GM12891 (cell line): ENCODE results near the gene TNS1.

ENCODE experiments used
- DNase-seq: peaks from one replicate; pipeline ENCODE4 v3.0.0; 2011; ENCODE audit warnings: low spot score; ENCODE audit not compliant: insufficient read length
- FAIRE-seq: peaks from 2 replicates; lab custom pipeline; 2011; peaks lifted over from hg19 to GRCh38; lab: Jason Lieb, UNC
- PAX5 ChIP-seq: IDR thresholded peaks from 2 replicates; pipeline ENCODE4 v1.6.1; 2011; ENCODE audit warnings: low read length, moderate library complexity, mild to moderate bottlenecking; ENCODE audit not compliant: insufficient read depth, severe bottlenecking
- POLR2A ChIP-seq: IDR thresholded peaks from 2 replicates; pipeline ENCODE4 v1.6.1; 2011; ENCODE audit warnings: low read depth, low read length, control low read depth
- POLR2AphosphoS5 ChIP-seq: IDR thresholded peaks from 2 replicates; pipeline ENCODE4 v1.6.1; 2011; ENCODE audit warnings: low read depth, low read length, control low read depth
- POU2F2 ChIP-seq: IDR thresholded peaks from 2 replicates; pipeline ENCODE4 v1.6.1; 2011; ENCODE audit warnings: low read depth, mild to moderate bottlenecking, control low read depth, low read length, moderate library complexity
- SPI1 ChIP-seq: IDR thresholded peaks from 2 replicates; pipeline ENCODE4 v1.6.1; 2011; ENCODE audit warnings: low read depth, low read length, control low read depth
- TAF1 ChIP-seq: IDR thresholded peaks from 2 replicates; pipeline ENCODE4 v1.6.1; 2011; ENCODE audit warnings: low read depth, low read length, control low read depth

TNS1 gene

GRCh38 chr2:218030409-218031195 is 27.8 kb upstream of the TNS1 start:
- peak; percentile 91 for FAIRE-seq
- no peak for TF ChIP-seq TAF1
- no peak for TF ChIP-seq POU2F2
- TF ChIP-seq PAX5 = no peak
- TF ChIP-seq POLR2A = no peak
- peak; percentile 3 for DNase-seq

DNA sequence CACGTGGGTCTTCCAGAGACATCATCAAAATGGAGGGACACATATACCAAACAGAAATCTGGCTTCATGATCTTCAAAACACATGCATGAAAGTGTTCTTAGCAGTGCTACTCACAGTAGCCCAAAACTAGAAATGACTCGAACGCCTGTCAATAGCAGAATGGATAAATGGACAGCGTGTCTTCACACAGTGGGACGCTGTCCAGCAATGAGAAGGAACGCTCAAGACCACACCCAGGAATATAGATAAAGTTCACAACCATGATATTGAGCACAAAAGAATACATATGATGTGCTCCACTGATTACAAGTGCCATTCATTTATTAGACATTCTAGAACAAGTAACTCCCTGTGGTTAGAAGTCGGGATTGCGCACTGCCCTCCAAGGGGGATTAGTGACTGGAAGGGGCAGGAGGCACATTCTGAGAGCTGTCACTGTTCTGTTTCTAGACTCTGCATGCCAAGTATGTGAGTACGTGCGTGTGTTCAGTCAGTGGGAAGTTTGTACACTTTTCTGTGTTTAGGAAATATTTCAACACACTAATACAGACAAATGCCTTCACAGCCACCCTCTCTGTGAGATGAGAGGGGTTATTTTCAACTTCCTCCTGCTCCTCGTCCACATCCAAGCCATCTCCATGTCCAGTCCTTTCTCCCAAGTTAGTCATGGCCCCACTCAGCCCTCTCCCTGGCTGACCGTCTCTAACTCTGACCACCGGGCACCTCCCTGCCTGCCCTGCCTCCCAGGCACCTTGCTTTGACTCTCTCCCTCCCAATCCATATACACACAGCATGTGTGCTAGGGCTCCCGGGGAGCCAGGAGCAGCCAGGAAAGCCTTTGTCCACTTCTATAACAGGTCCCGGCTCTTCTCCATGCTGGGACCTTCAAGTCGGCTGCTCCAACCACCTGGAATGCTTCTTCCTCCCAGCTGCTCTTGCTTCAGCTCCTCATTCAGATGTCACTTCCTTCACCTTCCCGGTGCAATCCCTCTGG is 26.9 kb upstream of the TNS1 start:
- peak; percentile 2 for DNase-seq
- no peak for TF ChIP-seq TAF1
- no peak for TF ChIP-seq POU2F2
- no peak for TF ChIP-seq PAX5
- TF ChIP-seq SPI1 = no peak
- TF ChIP-seq POLR2AphosphoS5 = no peak
- TF ChIP-seq POLR2A = no peak
- FAIRE-seq = no peak

- FAIRE-seq = no peak
- DNase-seq = peak; percentile 2
- no peak for TF ChIP-seq SPI1
- TF ChIP-seq PAX5 = no peak
- no peak for TF ChIP-seq TAF1
- no peak for TF ChIP-seq POU2F2
- no peak for TF ChIP-seq POLR2AphosphoS5
- no peak for TF ChIP-seq POLR2A
These were observed 26.0 kb upstream of the TNS1 start for GRCh38 chr2:218028562-218029348.

DNA sequence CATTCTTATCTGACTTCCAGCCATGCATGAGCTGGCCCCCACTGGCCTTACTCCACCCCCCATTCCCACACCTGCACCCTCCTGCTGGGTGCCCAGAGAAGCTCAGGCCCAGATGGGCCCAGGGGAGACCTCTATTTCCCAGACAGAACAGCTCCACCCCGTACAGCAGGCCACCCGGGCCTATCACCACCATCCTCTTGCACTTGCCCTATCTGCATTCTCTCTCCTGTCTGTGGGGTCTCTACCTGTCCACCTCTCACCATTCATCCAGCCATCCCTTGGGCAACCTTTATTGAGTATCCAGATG is 25.3 kb upstream of the TNS1 start:
- TF ChIP-seq POLR2A (no peak), PAX5 (no peak), SPI1 (no peak), POU2F2 (no peak), TAF1 (no peak), POLR2AphosphoS5 (no peak)
- peak; percentile 5 for DNase-seq
- no peak for FAIRE-seq

- TF ChIP-seq POLR2A (no peak), PAX5 (no peak), TAF1 (no peak), SPI1 (no peak), POU2F2 (no peak), POLR2AphosphoS5 (no peak)
- FAIRE-seq (no peak), DNase-seq (peak; percentile 4)
These were observed 24.8 kb upstream of the TNS1 start for GRCh38 chr2:218027426-218028188.

DNA sequence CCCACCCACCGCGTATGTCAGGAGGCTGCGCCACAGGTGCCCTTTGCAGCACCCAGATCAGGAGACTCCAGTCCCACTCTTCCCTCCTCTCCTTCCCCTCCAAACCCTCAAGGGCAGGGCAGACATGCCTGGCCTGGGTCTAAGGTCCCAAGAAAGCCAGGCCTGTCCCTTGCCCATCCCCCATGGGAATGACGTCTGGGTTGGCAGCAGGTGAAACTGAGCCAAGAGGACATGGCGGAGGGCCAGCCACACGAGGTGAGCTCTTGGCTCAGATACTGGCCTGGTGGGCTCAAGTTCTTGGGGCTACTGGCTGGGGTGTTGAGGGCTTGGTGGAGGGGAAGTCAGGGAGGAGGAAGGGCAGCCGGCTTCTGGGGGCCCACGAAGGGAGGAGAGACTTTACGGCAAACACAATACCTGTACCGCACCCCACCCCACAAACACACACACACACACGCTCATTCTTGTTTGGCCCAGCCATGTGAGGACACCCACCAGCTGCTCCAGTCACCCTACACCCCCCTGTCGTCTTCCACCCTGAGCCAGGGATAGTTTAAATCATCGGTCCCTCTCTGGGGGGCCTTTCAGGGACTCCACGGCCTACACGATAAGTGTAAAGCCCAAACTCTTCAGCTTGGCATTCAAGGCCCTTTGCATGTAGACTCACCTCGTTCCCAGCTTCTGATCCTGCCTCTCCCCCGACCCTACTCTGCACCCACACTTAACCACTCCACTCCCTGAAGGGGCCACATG is 24.1 kb upstream of the TNS1 start:
- FAIRE-seq = no peak
- TF ChIP-seq POLR2AphosphoS5 = no peak
- TF ChIP-seq SPI1 = no peak
- no peak for TF ChIP-seq POU2F2
- no peak for TF ChIP-seq TAF1
- no peak for TF ChIP-seq POLR2A
- no peak for TF ChIP-seq PAX5
- DNase-seq = peak; percentile 5

DNA sequence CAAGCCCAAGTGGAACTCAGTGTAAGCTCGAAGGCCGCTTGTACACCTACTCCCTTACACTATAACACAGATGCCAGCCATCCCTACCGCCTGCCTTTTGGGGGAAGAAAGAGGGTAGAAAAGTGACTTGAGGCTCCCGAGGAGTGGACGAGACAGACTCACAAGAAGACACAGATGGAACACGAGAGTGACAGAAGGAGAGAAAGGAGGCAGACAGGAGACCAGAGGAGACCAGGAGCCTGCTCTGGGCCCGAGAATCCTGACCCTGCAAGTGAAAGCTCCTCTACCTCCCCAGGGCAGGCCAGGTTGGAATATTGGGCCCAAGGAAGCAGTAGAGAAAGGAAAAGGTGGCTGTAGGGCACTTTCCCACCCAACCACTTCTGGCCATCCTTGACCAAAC is 23.4 kb upstream of the TNS1 start:
- TF ChIP-seq PAX5 = no peak
- TF ChIP-seq POLR2AphosphoS5 = no peak
- no peak for TF ChIP-seq POU2F2
- no peak for TF ChIP-seq TAF1
- no peak for TF ChIP-seq POLR2A
- TF ChIP-seq SPI1 = no peak
- no peak for FAIRE-seq
- DNase-seq = peak; percentile 1
